WTC11 (cell line): Measurements from ENCODE around the gene AJM1.

Experiments used
- TF ChIP-seq, protein P1 (sequence below): sonication (generic); formaldehyde crosslinking; IDR thresholded peaks from 2 replicates; pipeline ENCODE4 v1.8.0; 2022; ENCODE audit warnings: mild to moderate bottlenecking, missing genetic modification reagents
- TF ChIP-seq, protein P2 (sequence below): fragments of 200-600 bp; IDR thresholded peaks from 2 replicates; pipeline ENCODE4 v1.8.0; 2022; ENCODE audit warnings: antibody characterized with exemption
- TF ChIP-seq, protein P3 (sequence below): sonication (generic); formaldehyde crosslinking; IDR thresholded peaks from 2 replicates; pipeline ENCODE4 v1.8.1; 2022; ENCODE audit warnings: low read depth, mild to moderate bottlenecking, moderate library complexity, missing genetic modification reagents, borderline replicate concordance

DNA sequence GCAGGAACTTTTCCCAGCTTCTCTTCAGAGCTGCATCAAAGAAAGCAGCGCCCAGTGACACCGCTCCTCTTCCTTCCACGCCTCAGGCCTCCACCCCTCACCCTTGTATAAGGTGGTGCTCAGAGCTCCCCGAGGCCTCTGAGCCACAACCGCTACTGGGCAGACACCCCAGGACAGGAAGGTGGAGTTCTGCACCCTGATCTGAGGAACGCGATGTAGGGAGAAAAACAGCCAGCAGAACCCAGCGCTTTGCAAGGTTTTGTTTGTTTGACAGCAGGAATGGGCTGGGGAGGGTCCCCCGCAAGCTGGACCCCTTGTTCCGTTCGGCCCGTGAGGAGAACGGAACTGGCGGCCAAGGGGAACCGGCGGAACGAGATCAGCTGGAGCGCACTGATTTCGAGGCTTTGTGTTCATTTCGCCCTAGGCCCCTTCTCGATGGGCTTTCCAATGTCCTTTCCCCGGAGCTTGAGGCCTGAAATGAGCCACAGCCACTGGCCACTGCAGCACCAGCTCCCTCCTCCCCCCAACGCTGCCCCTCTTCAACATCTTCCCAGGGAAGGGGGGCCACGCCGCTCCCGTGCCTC lies 19.7 kb downstream of the AJM1 start:
- TF ChIP-seq, protein P1, sequence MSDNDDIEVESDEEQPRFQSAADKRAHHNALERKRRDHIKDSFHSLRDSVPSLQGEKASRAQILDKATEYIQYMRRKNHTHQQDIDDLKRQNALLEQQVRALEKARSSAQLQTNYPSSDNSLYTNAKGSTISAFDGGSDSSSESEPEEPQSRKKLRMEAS: no peak
- TF ChIP-seq, protein P2, sequence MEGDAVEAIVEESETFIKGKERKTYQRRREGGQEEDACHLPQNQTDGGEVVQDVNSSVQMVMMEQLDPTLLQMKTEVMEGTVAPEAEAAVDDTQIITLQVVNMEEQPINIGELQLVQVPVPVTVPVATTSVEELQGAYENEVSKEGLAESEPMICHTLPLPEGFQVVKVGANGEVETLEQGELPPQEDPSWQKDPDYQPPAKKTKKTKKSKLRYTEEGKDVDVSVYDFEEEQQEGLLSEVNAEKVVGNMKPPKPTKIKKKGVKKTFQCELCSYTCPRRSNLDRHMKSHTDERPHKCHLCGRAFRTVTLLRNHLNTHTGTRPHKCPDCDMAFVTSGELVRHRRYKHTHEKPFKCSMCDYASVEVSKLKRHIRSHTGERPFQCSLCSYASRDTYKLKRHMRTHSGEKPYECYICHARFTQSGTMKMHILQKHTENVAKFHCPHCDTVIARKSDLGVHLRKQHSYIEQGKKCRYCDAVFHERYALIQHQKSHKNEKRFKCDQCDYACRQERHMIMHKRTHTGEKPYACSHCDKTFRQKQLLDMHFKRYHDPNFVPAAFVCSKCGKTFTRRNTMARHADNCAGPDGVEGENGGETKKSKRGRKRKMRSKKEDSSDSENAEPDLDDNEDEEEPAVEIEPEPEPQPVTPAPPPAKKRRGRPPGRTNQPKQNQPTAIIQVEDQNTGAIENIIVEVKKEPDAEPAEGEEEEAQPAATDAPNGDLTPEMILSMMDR: no peak
- TF ChIP-seq, protein P3, sequence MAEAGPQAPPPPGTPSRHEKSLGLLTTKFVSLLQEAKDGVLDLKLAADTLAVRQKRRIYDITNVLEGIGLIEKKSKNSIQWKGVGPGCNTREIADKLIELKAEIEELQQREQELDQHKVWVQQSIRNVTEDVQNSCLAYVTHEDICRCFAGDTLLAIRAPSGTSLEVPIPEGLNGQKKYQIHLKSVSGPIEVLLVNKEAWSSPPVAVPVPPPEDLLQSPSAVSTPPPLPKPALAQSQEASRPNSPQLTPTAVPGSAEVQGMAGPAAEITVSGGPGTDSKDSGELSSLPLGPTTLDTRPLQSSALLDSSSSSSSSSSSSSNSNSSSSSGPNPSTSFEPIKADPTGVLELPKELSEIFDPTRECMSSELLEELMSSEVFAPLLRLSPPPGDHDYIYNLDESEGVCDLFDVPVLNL (CRISPR knock-in tag): no peak
